ENCODE data around the gene PLEKHA3. TPM values are rescaled to one million over a fixed set of nuclear protein-coding genes. Genes with fewer than 3 reads are reported as not detected.

PLEKHA3 gene
- total RNA-seq, 1 donor from 2014 or later: 22.0 TPM

GRCh38 chr2:178450524-178450773 lies 29.8 kb upstream of the PLEKHA3 start:
- Mint-ChIP-seq H3K27me3 (ENCODE audit: low read depth) (no peaks in the 10 kb centered on the region), H3K27ac (ENCODE audit: unreplicated experiment) (peak overlapping the region; percentile 62), H3K9me3 (no peaks in the 10 kb centered on the region), H3K4me3 (peak overlapping the region; percentile 95), H3K36me3 (ENCODE audit: low read depth) (peaks cover 10% of the 10 kb centered on the region), H3K4me1 (peaks cover 35% of the 10 kb centered on the region)
- TF ChIP-seq CTCF (conservative IDR thresholded peaks at IDR 0.05): no peak
- no peak for DNase-seq (ENCODE audit: low read depth, low spot score)

- Mint-ChIP-seq H3K9me3 (no peaks in the 10 kb centered on the region), H3K4me3 (peak within 1 kb of the TSS; percentile 95), H3K27ac (ENCODE audit: unreplicated experiment) (peak within 1 kb of the TSS; percentile 100), H3K27me3 (ENCODE audit: low read depth) (no peaks in the 10 kb centered on the region), H3K4me1 (peaks cover 35% of the 10 kb centered on the region), H3K36me3 (ENCODE audit: low read depth) (peaks cover 10% of the 10 kb centered on the region)
- no peak for TF ChIP-seq CTCF (conservative IDR thresholded peaks at IDR 0.05)
- DNase-seq (ENCODE audit: low read depth, low spot score): peak; percentile 98
Measured at GRCh38 chr2:178450774-178451525, 29.3 kb upstream of the PLEKHA3 start, which contains the start of the genes PJVK and PRKRA. Gene PJVK (plus strand): TSS chr2:178451378. CDS start chr2:178453410, 2,032 bp downstream. Gene PRKRA (minus strand): TSS chr2:178451175. CDS start chr2:178451030, 145 bp downstream.

GRCh38 chr2:178452334-178452733 lies 27.9 kb upstream of the PLEKHA3 start:
- peaks cover 10% of the 10 kb centered on the region for H3K36me3 Mint-ChIP-seq (ENCODE audit: low read depth)
- peak overlapping the region; percentile 90 for H3K4me3 Mint-ChIP-seq
- no peak overlapping the region for H3K27ac Mint-ChIP-seq (ENCODE audit: unreplicated experiment)
- no peaks in the 10 kb centered on the region for H3K27me3 Mint-ChIP-seq (ENCODE audit: low read depth)
- no peak for DNase-seq (ENCODE audit: low read depth, low spot score)
- H3K9me3 Mint-ChIP-seq: no peaks in the 10 kb centered on the region
- TF ChIP-seq CTCF (conservative IDR thresholded peaks at IDR 0.05): no peak
- H3K4me1 Mint-ChIP-seq: peaks cover 35% of the 10 kb centered on the region

GRCh38 chr2:178452870-178453269 lies 27.4 kb upstream of the PLEKHA3 start:
- peaks cover 34% of the 10 kb centered on the region for H3K4me1 Mint-ChIP-seq
- H3K9me3 Mint-ChIP-seq: no peaks in the 10 kb centered on the region
- H3K36me3 Mint-ChIP-seq (ENCODE audit: low read depth): peaks cover 9% of the 10 kb centered on the region
- no peaks in the 10 kb centered on the region for H3K27me3 Mint-ChIP-seq (ENCODE audit: low read depth)
- H3K27ac Mint-ChIP-seq (ENCODE audit: unreplicated experiment): no peak overlapping the region
- H3K4me3 Mint-ChIP-seq: no peak overlapping the region
- no peak for DNase-seq (ENCODE audit: low read depth, low spot score)
- TF ChIP-seq CTCF (conservative IDR thresholded peaks at IDR 0.05): no peak

GRCh38 chr2:178455947-178456346 lies 24.3 kb upstream of the PLEKHA3 start:
- H3K4me1 Mint-ChIP-seq: peaks cover 12% of the 10 kb centered on the region
- TF ChIP-seq CTCF (conservative IDR thresholded peaks at IDR 0.05): no peak
- DNase-seq (ENCODE audit: low read depth, low spot score): no peak
- H3K27me3 Mint-ChIP-seq (ENCODE audit: low read depth): no peaks in the 10 kb centered on the region
- H3K4me3 Mint-ChIP-seq: no peak overlapping the region
- H3K36me3 Mint-ChIP-seq (ENCODE audit: low read depth): no peaks in the 10 kb centered on the region
- no peaks in the 10 kb centered on the region for H3K9me3 Mint-ChIP-seq
- no peak overlapping the region for H3K27ac Mint-ChIP-seq (ENCODE audit: unreplicated experiment)

Measured in neural crest cell (in vitro differentiated cells).